NCI-H748 (cell line): Measurements from ENCODE around the gene CUL4A.
"Not testable (repeated sequence)": the region's sequence is repeated elsewhere in the genome, so short reads cannot be mapped to it uniquely, and the experiment has no call there.

ENCODE experiments used
- DNase-seq: peaks from one replicate; lab custom pipeline; 2025; ENCODE audit not compliant: unreplicated experiment; lab: John Stamatoyannopoulos, UW

The CUL4A gene

GRCh38 chr13:113209336-113209758, at the start of gene CUL4A:
CUL4A (plus strand) TSS chr13:113209613; CDS start chr13:113209628, 15 bp downstream.
- peak; percentile 82 for DNase-seq

GRCh38 chr13:113159701-113160100, 49.7 kb upstream of the CUL4A start:
- no peak for DNase-seq

GRCh38 chr13:113160983-113161382, 48.4 kb upstream of the CUL4A start:
- DNase-seq: no peak

GRCh38 chr13:113161433-113161832, 48.0 kb upstream of the CUL4A start:
- DNase-seq: no peak

GRCh38 chr13:113161975-113162374, 47.4 kb upstream of the CUL4A start:
- DNase-seq: not testable (repeated sequence)

GRCh38 chr13:113162783-113163685, 46.4 kb upstream of the CUL4A start:
- DNase-seq: peak; percentile 48

- DNase-seq: no peak
These were observed 44.9 kb upstream of the CUL4A start for GRCh38 chr13:113164492-113164891.

GRCh38 chr13:113166266-113166665, 43.1 kb upstream of the CUL4A start:
- DNase-seq: no peak

GRCh38 chr13:113166681-113167080, 42.7 kb upstream of the CUL4A start:
- DNase-seq: no peak

- DNase-seq: no peak
These were observed 42.3 kb upstream of the CUL4A start for GRCh38 chr13:113167155-113167554.

GRCh38 chr13:113167575-113167974, 41.8 kb upstream of the CUL4A start:
- DNase-seq: no peak

GRCh38 chr13:113168211-113168610, 41.2 kb upstream of the CUL4A start:
- no peak for DNase-seq

- peak; percentile 59 for DNase-seq
These were observed 39.8 kb upstream of the CUL4A start for GRCh38 chr13:113169277-113170272.

GRCh38 chr13:113170511-113170910, 38.9 kb upstream of the CUL4A start:
- DNase-seq: no peak

GRCh38 chr13:113171250-113172125, 37.9 kb upstream of the CUL4A start:
- DNase-seq: no peak

- no peak for DNase-seq
These were observed 36.9 kb upstream of the CUL4A start for GRCh38 chr13:113172419-113172926.

GRCh38 chr13:113176280-113176679, 33.1 kb upstream of the CUL4A start:
- no peak for DNase-seq

- no peak for DNase-seq
These were observed 32.6 kb upstream of the CUL4A start for GRCh38 chr13:113176822-113177221.

GRCh38 chr13:113178070-113178895, 31.1 kb upstream of the CUL4A start:
- DNase-seq: no peak

GRCh38 chr13:113178896-113179167, 30.6 kb upstream of the CUL4A start:
- no peak for DNase-seq
